DND-41 (cell line): ENCODE data around the gene KLF8.

Source experiments
- CTCF ChIP-seq: IDR thresholded peaks from 2 replicates; pipeline ENCODE4 v1.5.1; 2012; ENCODE audit warnings: borderline replicate concordance, low read length, moderate library complexity, mild to moderate bottlenecking; ENCODE audit not compliant: poor library complexity, severe bottlenecking; ENCODE audit errors: extremely low read depth
- EZH2 ChIP-seq: IDR thresholded peaks from 3 replicates; pipeline ENCODE4 v1.6.1; 2012; ENCODE audit warnings: borderline replicate concordance, low read depth, mild to moderate bottlenecking, moderate library complexity, low read length, inconsistent platforms; ENCODE audit not compliant: severe bottlenecking

GRCh38 chrX:56313308-56313707 is 81.2 kb downstream of the KLF8 start:
- TF ChIP-seq CTCF, result no peak
- TF ChIP-seq EZH2, result no peak
